SK-N-SH treated with all-trans-retinoic acid at 6 μM for 48 hours (cell line): Measurements from ENCODE around the gene DPH3.

Experiments
- ATAC-seq: fragments of 200-7000 bp; cut with Tn5 transposase; 3 replicates; pipeline ENCODE4 v1.9.1; 2020; ENCODE audit warnings: mild to moderate bottlenecking, moderate library complexity
- ARNTL ChIP-seq: fragments of 450-650 bp; formaldehyde crosslinking; IDR thresholded peaks from 2 replicates; pipeline ENCODE4 v1.5.0; 2020; ENCODE audit warnings: low read depth, mild to moderate bottlenecking, moderate library complexity, borderline replicate concordance
- BACH2 ChIP-seq: fragments of 250-450 bp; sonication (Bioruptor Pico); IDR thresholded peaks from 2 replicates; pipeline ENCODE4 v1.9.0; 2021; ENCODE audit warnings: mild to moderate bottlenecking, borderline replicate concordance
- ESRRG ChIP-seq: fragments of 250-450 bp; sonication (Bioruptor Pico); IDR thresholded peaks from 2 replicates; pipeline ENCODE4 v1.6.1; 2021; ENCODE audit warnings: mild to moderate bottlenecking
- GLIS3 ChIP-seq: fragments of 250-450 bp; sonication (Bioruptor Pico); IDR thresholded peaks from 2 replicates; pipeline ENCODE4 v1.5.0; 2020; ENCODE audit warnings: mild to moderate bottlenecking, moderate library complexity
- ISL1 ChIP-seq: fragments of 250-450 bp; sonication (Bioruptor Pico); IDR thresholded peaks from 2 replicates; pipeline ENCODE4 v2.1.2; 2022; ENCODE audit warnings: mild to moderate bottlenecking, moderate library complexity
- OSR1 ChIP-seq: fragments of 250-450 bp; sonication (Bioruptor Pico); IDR thresholded peaks from 2 replicates; pipeline ENCODE4 v1.8.0; 2022; ENCODE audit warnings: moderate library complexity, mild to moderate bottlenecking, inconsistent platforms
- PPARA ChIP-seq: fragments of 250-450 bp; sonication (Bioruptor Pico); IDR thresholded peaks from 2 replicates; pipeline ENCODE4 v1.5.0; 2020; ENCODE audit warnings: mild to moderate bottlenecking, borderline replicate concordance
- RARB ChIP-seq: fragments of 250-450 bp; sonication (Bioruptor Pico); IDR thresholded peaks from 2 replicates; pipeline ENCODE4 v1.8.0; 2021; ENCODE audit warnings: mild to moderate bottlenecking, moderate library complexity
- TCF4 ChIP-seq: fragments of 250-450 bp; sonication (Bioruptor Pico); IDR thresholded peaks from 2 replicates; pipeline ENCODE4 v1.8.0; 2021; ENCODE audit warnings: mild to moderate bottlenecking, moderate library complexity, borderline replicate concordance
- TOX ChIP-seq: fragments of 250-450 bp; sonication (Bioruptor Pico); IDR thresholded peaks from 2 replicates; pipeline ENCODE4 v1.8.0; 2021; ENCODE audit warnings: mild to moderate bottlenecking, moderate library complexity, borderline replicate concordance
- ZC3H10 ChIP-seq: fragments of 250-450 bp; sonication (Bioruptor Pico); IDR thresholded peaks from 2 replicates; pipeline ENCODE4 v1.5.1; 2021; ENCODE audit warnings: mild to moderate bottlenecking, moderate library complexity
- ZFP3 ChIP-seq: fragments of 250-450 bp; sonication (Bioruptor Pico); IDR thresholded peaks from 2 replicates; pipeline ENCODE4 v1.5.0; 2020; ENCODE audit warnings: mild to moderate bottlenecking, moderate library complexity
- ZFP30 ChIP-seq: fragments of 450-650 bp; formaldehyde crosslinking; IDR thresholded peaks from 2 replicates; pipeline ENCODE4 v1.5.0; 2022; ENCODE audit warnings: mild to moderate bottlenecking, moderate library complexity
- ZNF565 ChIP-seq: fragments of 450-650 bp; formaldehyde crosslinking; conservative IDR thresholded peaks from 2 replicates; pipeline ENCODE4 v1.5.0; 2020; ENCODE audit warnings: low read depth, mild to moderate bottlenecking, moderate library complexity
- ZNF8 ChIP-seq: fragments of 450-650 bp; formaldehyde crosslinking; IDR thresholded peaks from 2 replicates; pipeline ENCODE4 v1.5.0; 2020; ENCODE audit warnings: mild to moderate bottlenecking, moderate library complexity
- TF ChIP-seq, protein P1 (sequence below): fragments of 250-450 bp; sonication (Bioruptor Pico); IDR thresholded peaks from 2 replicates; pipeline ENCODE4 v1.5.0; 2020; ENCODE audit warnings: mild to moderate bottlenecking, moderate library complexity
- TF ChIP-seq, protein P2 (sequence below): fragments of 250-450 bp; sonication (Bioruptor Pico); IDR thresholded peaks from 2 replicates; pipeline ENCODE4 v1.8.0; 2021; ENCODE audit warnings: low read depth, mild to moderate bottlenecking, moderate library complexity, borderline replicate concordance
- TF ChIP-seq, protein P3 (sequence below): fragments of 250-450 bp; sonication (Bioruptor Pico); IDR thresholded peaks from 2 replicates; pipeline ENCODE4 v1.8.0; 2020; ENCODE audit warnings: mild to moderate bottlenecking, moderate library complexity, borderline replicate concordance
- TF ChIP-seq, protein P4 (sequence below): fragments of 250-450 bp; sonication (Bioruptor Pico); IDR thresholded peaks from 2 replicates; pipeline ENCODE4 v1.5.1; 2021; ENCODE audit warnings: mild to moderate bottlenecking, moderate library complexity
- TF ChIP-seq, protein P5 (sequence below): fragments of 250-450 bp; sonication (Bioruptor Pico); IDR thresholded peaks from 2 replicates; pipeline ENCODE4 v1.5.1; 2020; ENCODE audit warnings: low read depth, mild to moderate bottlenecking, moderate library complexity

Gene DPH3

DNA sequence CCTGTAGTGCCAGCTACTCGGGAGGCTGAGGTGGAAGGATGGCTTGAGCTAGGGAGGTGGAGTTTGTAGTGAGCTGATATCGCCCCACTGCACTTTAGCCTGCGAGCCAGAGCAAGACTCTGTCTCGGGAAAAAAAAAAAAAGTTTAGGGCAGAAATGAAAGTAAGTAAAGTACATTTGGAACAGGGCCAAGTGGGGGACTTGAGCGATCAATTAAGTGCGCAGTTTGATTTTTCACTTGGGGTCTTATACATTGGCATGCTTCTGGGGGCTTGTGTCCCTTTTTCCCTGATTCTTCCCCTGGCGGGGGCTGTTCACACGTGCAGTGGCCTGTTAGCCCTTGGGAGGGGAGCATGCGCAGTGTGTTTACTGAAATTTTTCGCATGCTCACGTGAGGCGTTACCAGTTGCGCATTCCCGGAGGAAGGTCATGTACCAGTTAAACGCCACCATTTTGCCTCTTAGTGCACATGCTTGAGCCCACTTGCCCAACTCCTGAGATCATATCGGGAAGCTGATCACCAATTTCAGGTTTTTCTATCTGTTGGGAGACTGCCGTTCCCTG, 48.3 kb downstream of the DPH3 start:
- no peak; the same call in 2 of the 3 replicates for ATAC-seq
- TF ChIP-seq, protein P1, sequence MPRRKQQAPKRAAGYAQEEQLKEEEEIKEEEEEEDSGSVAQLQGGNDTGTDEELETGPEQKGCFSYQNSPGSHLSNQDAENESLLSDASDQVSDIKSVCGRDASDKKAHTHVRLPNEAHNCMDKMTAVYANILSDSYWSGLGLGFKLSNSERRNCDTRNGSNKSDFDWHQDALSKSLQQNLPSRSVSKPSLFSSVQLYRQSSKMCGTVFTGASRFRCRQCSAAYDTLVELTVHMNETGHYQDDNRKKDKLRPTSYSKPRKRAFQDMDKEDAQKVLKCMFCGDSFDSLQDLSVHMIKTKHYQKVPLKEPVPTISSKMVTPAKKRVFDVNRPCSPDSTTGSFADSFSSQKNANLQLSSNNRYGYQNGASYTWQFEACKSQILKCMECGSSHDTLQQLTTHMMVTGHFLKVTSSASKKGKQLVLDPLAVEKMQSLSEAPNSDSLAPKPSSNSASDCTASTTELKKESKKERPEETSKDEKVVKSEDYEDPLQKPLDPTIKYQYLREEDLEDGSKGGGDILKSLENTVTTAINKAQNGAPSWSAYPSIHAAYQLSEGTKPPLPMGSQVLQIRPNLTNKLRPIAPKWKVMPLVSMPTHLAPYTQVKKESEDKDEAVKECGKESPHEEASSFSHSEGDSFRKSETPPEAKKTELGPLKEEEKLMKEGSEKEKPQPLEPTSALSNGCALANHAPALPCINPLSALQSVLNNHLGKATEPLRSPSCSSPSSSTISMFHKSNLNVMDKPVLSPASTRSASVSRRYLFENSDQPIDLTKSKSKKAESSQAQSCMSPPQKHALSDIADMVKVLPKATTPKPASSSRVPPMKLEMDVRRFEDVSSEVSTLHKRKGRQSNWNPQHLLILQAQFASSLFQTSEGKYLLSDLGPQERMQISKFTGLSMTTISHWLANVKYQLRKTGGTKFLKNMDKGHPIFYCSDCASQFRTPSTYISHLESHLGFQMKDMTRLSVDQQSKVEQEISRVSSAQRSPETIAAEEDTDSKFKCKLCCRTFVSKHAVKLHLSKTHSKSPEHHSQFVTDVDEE (CRISPR knock-in tag), result no peak
- TF ChIP-seq ZFP3, result no peak
- no peak for TF ChIP-seq TOX (CRISPR knock-in tag)

DNA sequence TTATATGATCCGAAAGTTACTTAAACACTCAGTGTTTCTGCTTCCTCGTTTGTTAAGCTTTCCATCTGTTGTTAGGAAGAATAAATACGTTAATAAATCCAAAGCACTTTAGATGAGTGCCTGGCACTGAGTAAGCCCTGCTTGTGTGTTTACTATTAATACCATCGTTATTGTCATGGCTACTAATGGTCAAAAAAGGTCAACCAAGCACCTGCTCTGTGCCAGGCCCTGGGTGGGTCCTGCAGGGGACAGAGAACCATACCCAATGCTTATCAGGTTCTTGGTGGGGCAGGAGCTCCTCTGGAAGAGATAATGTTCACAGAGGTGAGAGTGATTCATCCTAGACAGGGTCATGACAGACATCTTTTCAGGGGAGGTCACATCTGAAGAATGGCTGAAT, 50.4 kb downstream of the DPH3 start:
- TF ChIP-seq ZFP30 (CRISPR knock-in tag) (no peak), BACH2 (CRISPR knock-in tag) (no peak), PPARA (no peak), TOX (CRISPR knock-in tag) (no peak), RARB (CRISPR knock-in tag) (no peak), ESRRG (CRISPR knock-in tag) (no peak), TCF4 (no peak), GLIS3 (CRISPR knock-in tag) (no peak), ISL1 (CRISPR knock-in tag) (no peak), ZNF565 (no peak), OSR1 (CRISPR knock-in tag) (no peak), ZC3H10 (CRISPR knock-in tag) (no peak), ARNTL (CRISPR knock-in tag) (no peak), ZNF8 (CRISPR knock-in tag) (no peak), ZFP3 (no peak)
- TF ChIP-seq, protein P2, sequence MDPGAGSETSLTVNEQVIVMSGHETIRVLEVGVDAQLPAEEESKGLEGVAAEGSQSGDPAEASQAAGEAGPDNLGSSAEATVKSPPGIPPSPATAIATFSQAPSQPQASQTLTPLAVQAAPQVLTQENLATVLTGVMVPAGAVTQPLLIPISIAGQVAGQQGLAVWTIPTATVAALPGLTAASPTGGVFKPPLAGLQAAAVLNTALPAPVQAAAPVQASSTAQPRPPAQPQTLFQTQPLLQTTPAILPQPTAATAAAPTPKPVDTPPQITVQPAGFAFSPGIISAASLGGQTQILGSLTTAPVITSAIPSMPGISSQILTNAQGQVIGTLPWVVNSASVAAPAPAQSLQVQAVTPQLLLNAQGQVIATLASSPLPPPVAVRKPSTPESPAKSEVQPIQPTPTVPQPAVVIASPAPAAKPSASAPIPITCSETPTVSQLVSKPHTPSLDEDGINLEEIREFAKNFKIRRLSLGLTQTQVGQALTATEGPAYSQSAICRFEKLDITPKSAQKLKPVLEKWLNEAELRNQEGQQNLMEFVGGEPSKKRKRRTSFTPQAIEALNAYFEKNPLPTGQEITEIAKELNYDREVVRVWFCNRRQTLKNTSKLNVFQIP, result no peak
- TF ChIP-seq, protein P3, sequence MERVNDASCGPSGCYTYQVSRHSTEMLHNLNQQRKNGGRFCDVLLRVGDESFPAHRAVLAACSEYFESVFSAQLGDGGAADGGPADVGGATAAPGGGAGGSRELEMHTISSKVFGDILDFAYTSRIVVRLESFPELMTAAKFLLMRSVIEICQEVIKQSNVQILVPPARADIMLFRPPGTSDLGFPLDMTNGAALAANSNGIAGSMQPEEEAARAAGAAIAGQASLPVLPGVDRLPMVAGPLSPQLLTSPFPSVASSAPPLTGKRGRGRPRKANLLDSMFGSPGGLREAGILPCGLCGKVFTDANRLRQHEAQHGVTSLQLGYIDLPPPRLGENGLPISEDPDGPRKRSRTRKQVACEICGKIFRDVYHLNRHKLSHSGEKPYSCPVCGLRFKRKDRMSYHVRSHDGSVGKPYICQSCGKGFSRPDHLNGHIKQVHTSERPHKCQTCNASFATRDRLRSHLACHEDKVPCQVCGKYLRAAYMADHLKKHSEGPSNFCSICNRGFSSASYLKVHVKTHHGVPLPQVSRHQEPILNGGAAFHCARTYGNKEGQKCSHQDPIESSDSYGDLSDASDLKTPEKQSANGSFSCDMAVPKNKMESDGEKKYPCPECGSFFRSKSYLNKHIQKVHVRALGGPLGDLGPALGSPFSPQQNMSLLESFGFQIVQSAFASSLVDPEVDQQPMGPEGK (CRISPR knock-in tag), result no peak
- TF ChIP-seq, protein P4, sequence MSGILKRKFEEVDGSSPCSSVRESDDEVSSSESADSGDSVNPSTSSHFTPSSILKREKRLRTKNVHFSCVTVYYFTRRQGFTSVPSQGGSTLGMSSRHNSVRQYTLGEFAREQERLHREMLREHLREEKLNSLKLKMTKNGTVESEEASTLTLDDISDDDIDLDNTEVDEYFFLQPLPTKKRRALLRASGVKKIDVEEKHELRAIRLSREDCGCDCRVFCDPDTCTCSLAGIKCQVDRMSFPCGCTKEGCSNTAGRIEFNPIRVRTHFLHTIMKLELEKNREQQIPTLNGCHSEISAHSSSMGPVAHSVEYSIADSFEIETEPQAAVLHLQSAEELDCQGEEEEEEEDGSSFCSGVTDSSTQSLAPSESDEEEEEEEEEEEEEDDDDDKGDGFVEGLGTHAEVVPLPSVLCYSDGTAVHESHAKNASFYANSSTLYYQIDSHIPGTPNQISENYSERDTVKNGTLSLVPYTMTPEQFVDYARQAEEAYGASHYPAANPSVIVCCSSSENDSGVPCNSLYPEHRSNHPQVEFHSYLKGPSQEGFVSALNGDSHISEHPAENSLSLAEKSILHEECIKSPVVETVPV (CRISPR knock-in tag), result no peak
- TF ChIP-seq, protein P5, sequence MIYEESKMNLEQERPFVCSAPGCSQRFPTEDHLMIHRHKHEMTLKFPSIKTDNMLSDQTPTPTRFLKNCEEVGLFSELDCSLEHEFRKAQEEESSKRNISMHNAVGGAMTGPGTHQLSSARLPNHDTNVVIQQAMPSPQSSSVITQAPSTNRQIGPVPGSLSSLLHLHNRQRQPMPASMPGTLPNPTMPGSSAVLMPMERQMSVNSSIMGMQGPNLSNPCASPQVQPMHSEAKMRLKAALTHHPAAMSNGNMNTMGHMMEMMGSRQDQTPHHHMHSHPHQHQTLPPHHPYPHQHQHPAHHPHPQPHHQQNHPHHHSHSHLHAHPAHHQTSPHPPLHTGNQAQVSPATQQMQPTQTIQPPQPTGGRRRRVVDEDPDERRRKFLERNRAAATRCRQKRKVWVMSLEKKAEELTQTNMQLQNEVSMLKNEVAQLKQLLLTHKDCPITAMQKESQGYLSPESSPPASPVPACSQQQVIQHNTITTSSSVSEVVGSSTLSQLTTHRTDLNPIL (CRISPR knock-in tag), result no peak
- TF ChIP-seq, protein P1 (CRISPR knock-in tag), result no peak
- no peak for ATAC-seq
